ENCODE measurements around the gene TTLL10.

TTLL10 gene, protein sequence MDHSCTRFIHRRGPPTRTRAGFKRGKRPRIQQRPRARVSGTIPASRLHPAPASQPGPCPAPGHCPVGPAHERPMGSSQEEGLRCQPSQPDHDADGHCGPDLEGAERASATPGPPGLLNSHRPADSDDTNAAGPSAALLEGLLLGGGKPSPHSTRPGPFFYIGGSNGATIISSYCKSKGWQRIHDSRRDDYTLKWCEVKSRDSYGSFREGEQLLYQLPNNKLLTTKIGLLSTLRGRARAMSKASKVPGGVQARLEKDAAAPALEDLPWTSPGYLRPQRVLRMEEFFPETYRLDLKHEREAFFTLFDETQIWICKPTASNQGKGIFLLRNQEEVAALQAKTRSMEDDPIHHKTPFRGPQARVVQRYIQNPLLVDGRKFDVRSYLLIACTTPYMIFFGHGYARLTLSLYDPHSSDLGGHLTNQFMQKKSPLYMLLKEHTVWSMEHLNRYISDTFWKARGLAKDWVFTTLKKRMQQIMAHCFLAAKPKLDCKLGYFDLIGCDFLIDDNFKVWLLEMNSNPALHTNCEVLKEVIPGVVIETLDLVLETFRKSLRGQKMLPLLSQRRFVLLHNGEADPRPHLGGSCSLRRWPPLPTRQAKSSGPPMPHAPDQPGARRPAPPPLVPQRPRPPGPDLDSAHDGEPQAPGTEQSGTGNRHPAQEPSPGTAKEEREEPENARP

GRCh38 chr1:1173793-1174415, at the start of gene TTLL10:
TTLL10 (plus strand) TSS chr1:1173880; CDS start chr1:1179216, 5,336 bp downstream.
- DNase-seq (ENCODE audit: low spot score), result peak; percentile 30

GRCh38 chr1:1124508-1124785, 49.2 kb upstream of the TTLL10 start:
- DNase-seq (ENCODE audit: low spot score), result no peak

DNA sequence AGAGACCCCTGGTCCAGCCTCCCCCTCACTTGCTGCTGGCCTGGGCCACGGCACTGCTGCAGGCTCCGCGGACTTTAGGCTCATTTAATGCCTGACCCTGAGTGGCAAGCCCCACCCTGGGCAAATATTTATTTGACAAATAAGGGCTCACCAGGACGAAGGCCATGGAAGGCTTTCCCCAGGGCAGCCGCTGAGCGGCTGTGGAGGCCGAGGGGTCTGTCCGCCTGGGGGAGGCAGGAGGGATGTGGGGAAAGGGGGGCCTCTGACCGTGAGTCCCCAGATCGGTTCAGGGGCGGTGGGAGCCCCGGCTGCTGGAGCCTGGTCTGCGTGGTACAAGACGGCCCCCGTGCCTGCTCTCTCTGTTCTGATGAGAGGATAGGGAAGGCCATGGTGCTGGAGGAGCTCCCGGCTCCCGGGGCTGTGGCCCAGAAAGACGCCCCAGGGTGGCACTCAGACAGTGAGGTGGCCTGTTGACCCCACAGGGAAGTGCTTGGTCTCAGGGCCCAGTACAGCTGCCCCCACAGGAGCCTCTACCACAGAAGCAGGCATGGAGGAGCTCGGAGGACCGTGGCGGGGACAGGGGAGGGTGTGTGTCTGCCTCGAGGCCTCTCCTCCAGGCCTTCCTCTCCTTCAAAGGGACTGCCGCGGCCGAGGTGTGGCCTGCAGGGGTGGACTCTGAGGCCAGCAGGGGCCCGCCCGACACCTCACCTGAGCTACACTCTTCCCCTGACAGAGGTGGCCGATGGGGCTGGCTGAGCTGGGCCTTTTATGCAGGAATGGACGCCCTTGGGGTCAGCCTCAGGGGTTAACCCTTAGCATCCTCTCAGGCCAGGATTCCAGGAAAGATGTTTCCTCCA, 48.7 kb upstream of the TTLL10 start:
- no peak for DNase-seq (ENCODE audit: low spot score)

GRCh38 chr1:1125945-1126344, 47.7 kb upstream of the TTLL10 start:
- DNase-seq (ENCODE audit: low spot score), result no peak

GRCh38 chr1:1127551-1128451, 45.9 kb upstream of the TTLL10 start:
- DNase-seq (ENCODE audit: low spot score), result no peak

DNA sequence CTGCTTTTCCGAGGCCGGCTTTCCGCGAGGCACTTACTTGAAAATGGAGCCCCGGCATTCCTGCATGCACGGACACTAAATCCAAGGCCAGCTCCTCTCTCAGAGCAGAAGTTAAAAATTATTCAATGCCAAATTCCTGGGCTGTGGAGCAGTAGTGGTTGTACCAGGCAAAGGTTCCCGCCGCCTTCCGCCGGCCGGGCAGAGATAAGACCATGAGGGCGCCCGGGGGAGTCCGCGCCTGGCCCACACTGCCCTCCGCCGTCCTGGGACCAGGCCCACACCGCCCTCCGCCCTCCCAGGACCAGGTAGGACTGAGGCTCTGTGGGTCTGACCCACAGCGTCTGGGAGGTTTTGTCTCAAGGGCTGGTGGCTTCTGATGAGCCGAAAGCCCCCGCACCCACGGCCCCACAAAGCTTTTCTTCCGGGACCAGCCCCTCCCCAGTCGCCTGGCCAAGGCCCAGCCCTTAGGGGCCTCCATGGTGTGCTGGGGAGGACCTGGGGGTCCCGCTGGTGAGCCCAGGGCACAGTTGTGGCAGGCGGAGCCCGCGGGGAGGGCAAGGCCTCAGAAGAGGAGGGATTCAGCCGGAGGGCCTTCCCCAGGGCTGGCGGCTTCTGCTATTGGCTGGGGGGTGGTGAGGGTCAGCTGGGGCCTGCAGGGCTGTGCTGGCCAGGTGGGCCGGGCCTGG, 45.1 kb upstream of the TTLL10 start:
- no peak for DNase-seq (ENCODE audit: low spot score)

DNA sequence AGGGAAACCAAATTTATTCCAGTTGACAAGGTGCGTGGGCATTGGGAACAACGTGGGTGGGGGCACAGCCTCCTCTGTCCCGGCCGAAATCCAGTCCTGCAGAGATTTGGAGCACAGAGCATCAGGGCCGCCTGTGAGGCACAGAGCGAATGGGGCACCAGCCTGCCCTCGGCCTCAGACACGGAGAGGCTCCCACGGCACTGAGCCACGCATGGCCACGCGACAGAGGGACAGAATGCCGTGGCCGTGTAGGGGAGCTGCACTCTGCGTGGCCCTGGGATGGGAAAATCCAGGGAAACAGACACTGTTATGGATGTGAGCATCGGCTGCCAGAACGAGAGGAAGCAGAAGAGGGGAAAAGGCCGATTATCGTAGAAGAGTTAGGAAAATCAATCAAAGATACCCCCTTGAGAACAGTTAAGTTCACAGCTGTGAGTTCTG, 44.3 kb upstream of the TTLL10 start:
- DNase-seq (ENCODE audit: low spot score), result no peak

- no peak for DNase-seq (ENCODE audit: low spot score)
Observed at GRCh38 chr1:1130206-1131120, 43.2 kb upstream of the TTLL10 start.

- DNase-seq (ENCODE audit: low spot score), result no peak
Observed at GRCh38 chr1:1132042-1132950, 41.4 kb upstream of the TTLL10 start.

- no peak for DNase-seq (ENCODE audit: low spot score)
Observed at GRCh38 chr1:1132956-1133750, 40.5 kb upstream of the TTLL10 start.

- no peak for DNase-seq (ENCODE audit: low spot score)
Observed at GRCh38 chr1:1134300-1134970, 39.2 kb upstream of the TTLL10 start.

DNA sequence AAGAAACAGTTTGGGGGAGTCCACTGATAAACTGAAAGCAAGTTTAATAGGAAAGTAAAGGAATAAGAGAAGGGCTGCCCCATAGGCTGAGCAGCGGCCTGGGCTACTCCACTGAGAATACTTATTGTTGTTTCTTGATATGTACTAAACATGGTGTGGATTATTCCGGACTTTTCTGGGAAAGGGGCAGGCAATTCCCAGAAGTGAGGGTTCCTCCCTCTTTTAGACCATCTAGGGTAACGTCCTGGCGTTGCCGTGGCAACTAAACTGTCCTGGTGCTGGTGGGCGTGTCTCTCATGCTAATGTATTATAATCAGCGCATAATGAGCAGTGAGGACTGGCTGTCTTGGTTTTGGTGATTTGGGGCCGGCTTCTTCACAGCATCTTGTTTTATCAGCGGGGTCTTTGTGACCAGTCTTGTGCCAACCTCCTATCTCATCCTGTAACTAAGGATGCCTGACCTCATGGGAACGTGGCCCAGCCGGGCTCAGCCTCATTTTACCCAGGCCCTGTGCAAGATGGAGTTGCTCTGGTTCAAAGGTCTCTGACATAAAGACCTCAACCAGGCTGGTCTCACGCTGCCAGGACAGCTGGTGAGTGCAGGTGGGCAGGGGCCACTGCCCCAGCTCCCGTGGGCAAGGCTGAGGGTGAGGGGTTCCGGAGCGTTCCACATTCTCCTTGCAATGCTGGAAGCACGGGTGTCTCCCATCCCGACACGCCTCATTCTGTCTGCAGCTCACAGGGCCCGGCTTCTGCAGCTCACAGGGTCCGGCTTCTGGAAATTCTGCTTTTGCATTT, 38.1 kb upstream of the TTLL10 start:
- DNase-seq (ENCODE audit: low spot score), result no peak

DNA sequence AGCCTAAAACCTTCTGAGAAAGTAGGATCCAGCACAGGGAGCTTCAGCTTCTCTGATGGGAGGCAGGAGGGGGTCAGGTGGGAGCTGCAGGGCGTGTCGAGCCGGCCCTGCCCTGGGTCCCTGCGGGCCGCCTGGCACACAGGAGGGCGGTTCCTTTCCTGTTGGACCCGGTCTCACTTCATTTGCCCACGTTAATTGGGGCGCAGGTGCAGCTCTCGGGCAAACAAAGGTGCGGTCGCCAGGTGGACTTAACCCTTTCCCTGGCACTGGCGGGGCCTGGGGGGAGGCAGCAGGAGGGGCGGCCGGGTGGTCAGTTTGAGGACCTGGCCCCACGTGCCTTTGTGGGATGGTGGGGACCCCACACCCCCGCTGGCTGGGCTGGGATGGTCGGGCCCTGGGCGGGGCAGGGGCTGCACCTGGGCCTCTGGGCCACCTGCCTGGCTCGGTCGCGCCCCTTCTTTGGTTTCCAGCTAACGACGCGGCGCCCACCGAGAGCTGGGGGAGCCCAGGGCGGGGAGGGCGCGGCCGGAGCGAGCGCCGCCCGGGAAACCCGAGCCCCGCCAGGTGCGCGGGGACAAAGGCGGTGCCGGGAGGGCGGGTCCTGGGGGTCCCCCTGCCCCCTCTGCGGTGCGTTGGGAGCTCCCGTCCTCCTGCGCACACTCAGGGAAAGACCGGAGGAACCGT, 37.0 kb upstream of the TTLL10 start:
- DNase-seq (ENCODE audit: low spot score), result no peak

DNA sequence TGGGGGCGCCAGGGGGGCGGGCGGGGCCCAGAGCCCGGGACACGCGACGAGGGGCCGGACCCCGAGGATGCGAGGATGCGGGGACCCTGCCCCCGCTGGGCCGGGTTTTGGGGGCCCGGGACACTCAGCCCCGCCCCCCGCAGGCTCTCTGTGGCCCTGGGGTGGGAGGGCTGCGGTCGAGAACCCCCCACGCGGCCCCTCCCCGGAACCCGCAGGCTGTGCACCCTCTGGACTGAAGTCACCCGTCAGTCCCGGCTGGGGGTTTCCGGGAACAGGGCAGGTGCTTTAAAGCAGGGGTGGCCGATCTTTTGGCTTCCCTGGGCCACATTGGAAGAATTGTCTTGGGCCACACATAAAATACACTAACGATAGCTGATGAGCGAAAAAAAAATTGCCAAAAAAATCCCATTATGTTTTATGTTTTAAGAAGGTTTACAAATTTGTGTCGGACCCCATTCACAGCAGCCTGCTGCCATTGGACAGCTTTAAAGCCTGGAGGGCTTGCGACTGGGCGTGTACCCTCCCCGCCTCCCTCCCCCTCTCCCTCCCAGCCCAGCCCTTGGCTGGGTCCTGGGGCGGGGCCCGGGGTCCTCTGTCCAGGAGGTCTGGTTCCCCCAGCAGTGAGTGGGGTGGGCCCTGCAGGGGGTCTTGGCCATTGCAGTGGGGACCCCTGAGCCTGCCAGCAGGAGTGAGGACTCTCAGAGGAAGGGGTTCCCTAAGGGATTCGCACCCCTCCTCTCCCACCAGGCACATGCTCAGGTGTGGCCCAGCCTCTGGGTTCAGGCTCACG, 36.2 kb upstream of the TTLL10 start:
- DNase-seq (ENCODE audit: low spot score), result no peak

DNA sequence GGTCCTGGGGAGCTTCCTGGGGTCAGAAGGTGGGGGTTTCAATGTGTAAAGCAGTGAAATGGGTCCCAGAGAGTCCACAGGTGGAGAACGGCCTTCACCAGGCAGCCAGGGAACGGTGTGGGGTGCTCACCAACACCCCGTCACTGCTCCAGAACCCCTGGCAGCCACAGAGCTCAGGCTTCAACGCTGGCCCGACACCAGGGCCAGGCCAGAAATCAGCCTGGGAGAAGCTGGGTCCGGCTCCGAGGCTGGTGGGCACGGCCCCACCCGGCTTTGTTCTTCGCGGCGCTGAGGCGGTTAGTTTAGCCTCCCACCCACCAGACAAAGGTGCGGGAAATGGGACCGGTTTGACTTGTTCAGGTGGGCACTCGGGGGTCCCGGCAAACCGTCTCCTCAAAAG, 33.0 kb upstream of the TTLL10 start:
- DNase-seq (ENCODE audit: low spot score), result no peak

Data from D341Med (cell line).